Neural cell (in vitro differentiated cells): ENCODE data around the gene ROPN1B. TPM values are rescaled to one million over a fixed set of nuclear protein-coding genes. Genes with fewer than 3 reads are reported as not detected.

Experiments used
- H2AFZ ChIP-seq: fragments of 200-600, 300-800 bp; sonication (generic), shearing (Covaris generic); 2 replicates; pipeline ENCODE4 v1.6.0; 2014; ENCODE audit warnings: low read depth, mild to moderate bottlenecking, antibody characterized with exemption, low read length, moderate library complexity
- H3F3A ChIP-seq: fragments of 200-600 bp; shearing (Covaris generic); 2 replicates; pipeline ENCODE4 v1.6.1; 2016; ENCODE audit warnings: mild to moderate bottlenecking, moderate library complexity, mixed read lengths, antibody characterized with exemption, low read length; ENCODE audit not compliant: insufficient read depth, poor library complexity, severe bottlenecking
- H3K27ac ChIP-seq: fragments of 200-600, 300-800 bp; sonication (generic), shearing (Covaris generic); 2 replicates; pipeline ENCODE4 v1.5.1; 2014; ENCODE audit warnings: mild to moderate bottlenecking, low read length, moderate library complexity
- H3K27me3 ChIP-seq: fragments of 300-800, 200-600 bp; sonication (generic), shearing (Covaris generic); 2 replicates; pipeline ENCODE4 v1.6.0; 2014; ENCODE audit warnings: mild to moderate bottlenecking, low read depth, low read length, moderate library complexity; ENCODE audit not compliant: insufficient read depth
- H3K36me3 ChIP-seq: fragments of 300-800, 200-600 bp; sonication (generic), shearing (Covaris generic); 2 replicates; pipeline ENCODE4 v1.5.1; 2014; ENCODE audit warnings: mild to moderate bottlenecking, antibody characterized with exemption, low read length, moderate library complexity; ENCODE audit not compliant: insufficient read depth
- H3K4me2 ChIP-seq: fragments of 300-800, 200-600 bp; sonication (generic), shearing (Covaris generic); 2 replicates; pipeline ENCODE4 v1.6.0; 2014; ENCODE audit warnings: mild to moderate bottlenecking, low read length
- H3K4me3 ChIP-seq: fragments of 300-800, 200-600 bp; sonication (generic), shearing (Covaris generic); 2 replicates; pipeline ENCODE4 v1.5.1; 2014; ENCODE audit warnings: mild to moderate bottlenecking, low read length, moderate library complexity
- H3K79me2 ChIP-seq: fragments of 200-600 bp; shearing (Covaris generic); replicated peaks from 2 replicates; pipeline ENCODE4 v1.6.0; 2014; ENCODE audit warnings: mild to moderate bottlenecking, low read length, moderate library complexity; ENCODE audit not compliant: insufficient read depth
- H3K9ac ChIP-seq: fragments of 300-800, 200-600 bp; sonication (generic), shearing (Covaris generic); 2 replicates; pipeline ENCODE4 v1.6.1; 2016; ENCODE audit warnings: mild to moderate bottlenecking, low read length, mixed read lengths
- H3K9me2 ChIP-seq: fragments of 200-600 bp; shearing (Covaris generic); 2 replicates; pipeline ENCODE4 v1.6.1; 2016; ENCODE audit warnings: mild to moderate bottlenecking, low read length, mixed read lengths; ENCODE audit not compliant: insufficient read depth
- H3K9me3 ChIP-seq: fragments of 200-600, 300-800 bp; sonication (generic), shearing (Covaris generic); 2 replicates; pipeline ENCODE4 v1.6.1; 2016; ENCODE audit warnings: mild to moderate bottlenecking, mixed run types, low read length, moderate library complexity, mixed read lengths
- H4K20me1 ChIP-seq: fragments of 200-600 bp; shearing (Covaris generic); 2 replicates; pipeline ENCODE4 v1.6.1; 2016; ENCODE audit warnings: mild to moderate bottlenecking, mixed run types; ENCODE audit not compliant: insufficient read depth
- EP300 ChIP-seq: fragments of 450-650 bp; conservative IDR thresholded peaks from 2 replicates; pipeline ENCODE4 v1.6.1; 2014; ENCODE audit warnings: antibody characterized with exemption, mild to moderate bottlenecking, moderate library complexity; ENCODE audit not compliant: poor library complexity, severe bottlenecking
- EZH2 ChIP-seq: fragments of 200-600, 300-800 bp; shearing (Covaris generic), sonication (generic); IDR thresholded peaks from 2 replicates; pipeline ENCODE4 v1.6.1; 2014; ENCODE audit warnings: antibody characterized with exemption, low read length, borderline replicate concordance, mild to moderate bottlenecking; ENCODE audit not compliant: insufficient read depth, poor library complexity, severe bottlenecking
- RAD21 ChIP-seq: fragments of 450-650 bp; conservative IDR thresholded peaks from 2 replicates; pipeline ENCODE4 v1.6.1; 2014; ENCODE audit warnings: antibody characterized with exemption, mild to moderate bottlenecking, moderate library complexity
- polyA plus RNA-seq: library from polyadenylated mRNA; depleted of rRNA; stranded (reverse); fragments of >200 nt; gene quantifications from 2 replicates; pipeline ENCODE4 v1.2.3, GENCODE V29; 2014
- small RNA-seq, 3 experiments: library from RNA; depleted of rRNA; stranded (forward); fragments of <200 nt; gene quantifications; one replicate each; pipeline ENCODE3, GENCODE V24; 2012

ROPN1B gene
- polyA plus RNA-seq, 1 donor from 2014 or later: 0.11 TPM

DNA sequence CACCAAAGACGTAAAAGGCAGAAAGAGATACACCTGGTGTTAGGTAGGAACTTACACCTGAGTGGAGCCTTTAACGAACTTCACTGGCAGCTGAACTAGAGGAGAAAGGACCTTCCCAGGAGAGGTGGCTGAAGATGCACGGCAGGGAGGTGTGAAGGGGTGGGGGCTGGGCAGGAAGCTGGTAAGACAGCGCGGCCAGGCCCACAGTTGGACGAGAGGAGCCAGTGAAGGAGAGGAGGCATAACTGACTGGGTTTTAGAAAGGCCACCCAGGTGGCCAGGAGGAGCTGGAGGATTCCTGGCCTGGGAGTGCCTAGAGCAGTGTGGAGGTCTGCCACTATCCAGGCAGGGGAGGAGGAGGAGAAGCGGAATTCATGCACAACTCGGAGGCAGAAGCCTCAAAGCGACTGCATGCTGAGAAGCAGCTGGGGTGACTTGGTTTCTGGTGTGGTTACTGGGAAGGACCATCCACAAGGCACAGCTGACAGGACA, 63.0 kb downstream of the ROPN1B start:
- Histone ChIP-seq H4K20me1 (no peaks in the 10 kb centered on the region), H3K4me2 (no peak overlapping the region), H3K9me3 (peaks cover 7% of the 10 kb centered on the region), H2AFZ (no peak overlapping the region), H3F3A (no peaks in the 10 kb centered on the region), H3K4me3 (no peak overlapping the region), H3K9ac (no peak overlapping the region), H3K27ac (no peak overlapping the region), H3K27me3 (no peaks in the 10 kb centered on the region), H3K9me2 (no peaks in the 10 kb centered on the region), H3K79me2 (no peaks in the 10 kb centered on the region), H3K36me3 (peaks cover 4% of the 10 kb centered on the region)
- TF ChIP-seq RAD21 (no peak), EZH2 (no peak), EP300 (no peak)

Small RNA genes lying within 50 kb of the gene (small RNA-seq; reads per million reads assigned to genes)
- gene AC092903.1: 0 reads per million in 3 experiments

Other genes starting within 250 kb of the ROPN1B start
- 80.0 and 90.4 TPM in 2 replicates for gene SLC41A3, start 114.9 kb downstream of the ROPN1B start, polyA plus RNA-seq
- not detected in 2 replicates for gene ALDH1L1, start 211.4 kb downstream of the ROPN1B start, polyA plus RNA-seq